ENCODE results near the gene MAP4.

- TF ChIP-seq TAF1 (IDR thresholded peaks at IDR 0.05; ENCODE audit: low read depth, low read length) (no peak), POLR2A (IDR thresholded peaks at IDR 0.05; ENCODE audit: low read depth, low read length) (no peak), POU2F2 (IDR thresholded peaks at IDR 0.05; ENCODE audit: low read depth, low read length) (no peak), POLR2AphosphoS5 (IDR thresholded peaks at IDR 0.05; ENCODE audit: low read depth, low read length) (no peak), SPI1 (IDR thresholded peaks at IDR 0.05; ENCODE audit: low read depth, low read length) (no peak)
Observed at GRCh38 chr3:47888986-47889757, 127.0 kb downstream of the MAP4 start.

All from GM12891 (cell line).